ENCODE measurements around the gene SPDEF. TPM values are rescaled to one million over a fixed set of nuclear protein-coding genes. Genes with fewer than 3 reads are reported as not detected.

The SPDEF gene
- total RNA-seq, 4 donors from 2014 or later, result 4.4 TPM; not detected in 3

DNA sequence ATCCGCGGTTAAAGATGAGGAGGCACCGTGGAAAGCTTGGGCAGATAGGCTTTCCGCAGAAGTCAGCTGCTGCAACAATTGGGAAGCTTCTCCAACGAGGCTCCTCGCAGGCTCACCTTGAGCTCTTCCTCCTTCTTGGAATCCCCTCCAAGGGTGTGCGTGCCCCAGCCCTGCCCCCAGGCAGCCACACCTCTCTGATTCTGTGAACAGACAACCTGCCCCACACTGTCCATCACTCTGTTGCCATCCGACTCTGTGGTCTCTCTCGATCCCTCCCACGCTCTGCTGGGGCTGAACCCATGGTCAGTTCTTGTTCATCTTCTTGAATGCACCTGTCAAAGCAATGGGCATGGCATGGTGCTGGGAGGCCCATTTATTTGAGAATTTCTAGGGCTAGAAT lies 58.7 kb downstream of the SPDEF start:
- no peaks in the 10 kb centered on the region for H3K36me3 ChIP-seq
- no peak overlapping the region for H3K4me3 ChIP-seq
- no peak for ATAC-seq
- no peaks in the 10 kb centered on the region for H3K27me3 ChIP-seq
- no peak for TF ChIP-seq CTCF (IDR thresholded peaks at IDR 0.05)
- TF ChIP-seq EP300 (IDR thresholded peaks at IDR 0.05), result no peak
- no peak for TF ChIP-seq POLR2A (IDR thresholded peaks at IDR 0.05)
- no peak for TF ChIP-seq POLR2AphosphoS5 (IDR thresholded peaks at IDR 0.05)
- peaks cover 0 to 27% (median 0%) of the 10 kb centered on the region in 3 donors for H3K9me3 ChIP-seq
- H3K4me1 ChIP-seq, result no peaks in the 10 kb centered on the region
- no peak overlapping the region for H3K27ac ChIP-seq
- WGBS, 2 donors (ENCODE audit: low coverage in 1 of 2), result 60 to 74% methylated on average over 1 to 3 of the region's 10 CpGs

GRCh38 chr6:34496103-34496685 lies 59.9 kb downstream of the SPDEF start:
- ATAC-seq, result no peak
- H3K36me3 ChIP-seq, result no peaks in the 10 kb centered on the region
- H3K27ac ChIP-seq, result no peak overlapping the region
- no peak overlapping the region for H3K4me3 ChIP-seq
- WGBS, 2 donors (ENCODE audit: low coverage in 1 of 2), result 0 to 70% methylated on average over 1 to 4 of the region's 9 CpGs
- no peaks in the 10 kb centered on the region for H3K4me1 ChIP-seq
- TF ChIP-seq POLR2A (IDR thresholded peaks at IDR 0.05) (no peak), POLR2AphosphoS5 (IDR thresholded peaks at IDR 0.05) (no peak), EP300 (IDR thresholded peaks at IDR 0.05) (no peak)
- no peaks in the 10 kb centered on the region for H3K27me3 ChIP-seq
- H3K9me3 ChIP-seq, result peaks cover 0 to 18% (median 0%) of the 10 kb centered on the region in 3 donors

GRCh38 chr6:34494973-34495372 lies 61.2 kb downstream of the SPDEF start:
- H3K36me3 ChIP-seq, result no peaks in the 10 kb centered on the region
- H3K4me3 ChIP-seq, result no peak overlapping the region
- H3K4me1 ChIP-seq, result no peaks in the 10 kb centered on the region
- H3K27me3 ChIP-seq, result no peaks in the 10 kb centered on the region
- H3K9me3 ChIP-seq, result peaks cover 0 to 6% (median 0%) of the 10 kb centered on the region in 3 donors
- TF ChIP-seq POLR2AphosphoS5 (IDR thresholded peaks at IDR 0.05), result no peak
- ATAC-seq, result no peak
- whole genome bisulfite sequencing, 2 donors (ENCODE audit: low coverage in 1 of 2), result 71 to 80% methylated on average over 1 to 3 of the region's 3 CpGs
- no peak overlapping the region for H3K27ac ChIP-seq

DNA sequence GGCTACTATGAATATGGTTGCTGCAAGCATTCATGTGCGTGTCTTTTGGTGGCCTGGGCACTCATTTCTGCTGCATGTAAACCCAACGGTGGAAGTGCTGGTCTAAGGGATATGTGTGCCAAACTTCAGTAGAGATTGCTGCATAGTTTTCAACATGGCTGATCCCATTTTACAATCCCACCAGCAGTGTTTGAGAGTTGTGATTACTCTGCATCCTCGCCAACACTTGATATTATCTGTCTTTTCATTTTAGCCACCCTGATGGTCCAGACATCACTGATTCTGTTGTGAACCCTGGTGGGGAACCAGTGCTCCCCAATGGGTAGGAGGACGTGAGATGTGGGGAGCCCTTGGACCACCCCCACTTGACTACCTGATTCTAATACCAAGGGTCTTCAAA lies 62.8 kb downstream of the SPDEF start:
- Histone ChIP-seq H3K4me3 (no peak overlapping the region), H3K9me3 (no peaks in the 10 kb centered on the region), H3K4me1 (no peaks in the 10 kb centered on the region), H3K27me3 (no peaks in the 10 kb centered on the region), H3K27ac (no peak overlapping the region), H3K36me3 (no peaks in the 10 kb centered on the region)
- ATAC-seq, result no peak
- TF ChIP-seq EP300 (IDR thresholded peaks at IDR 0.05) (no peak), POLR2AphosphoS5 (IDR thresholded peaks at IDR 0.05) (no peak), POLR2A (IDR thresholded peaks at IDR 0.05) (no peak)
- 82 to 100% methylated on average over 1 to 3 of the region's 4 CpGs for WGBS, 2 donors (ENCODE audit: low coverage in 1 of 2)

DNA sequence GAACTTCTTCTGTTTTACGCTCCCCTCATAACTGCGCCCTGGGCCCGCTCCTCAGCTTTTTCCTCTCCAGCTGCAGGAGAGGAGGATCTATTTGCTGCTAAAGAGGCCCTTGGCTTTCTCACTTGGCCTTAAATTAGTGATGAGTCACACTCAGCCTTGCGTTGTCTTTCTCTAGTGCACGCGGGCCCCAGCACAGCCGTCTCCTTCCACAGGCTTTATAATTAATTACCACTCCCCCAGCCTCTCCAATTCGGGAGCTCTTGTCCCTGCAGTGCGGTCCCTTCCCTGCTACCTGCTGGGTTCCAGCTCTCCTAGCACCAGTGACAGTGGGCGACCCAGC lies 65.1 kb downstream of the SPDEF start:
- Histone ChIP-seq H3K36me3 (no peaks in the 10 kb centered on the region), H3K27me3 (no peaks in the 10 kb centered on the region), H3K4me3 (peak overlapping the region in 1 of 2 donors; percentile 12), H3K9me3 (no peaks in the 10 kb centered on the region), H3K4me1 (no peaks in the 10 kb centered on the region), H3K27ac (peak overlapping the region in 2 of 4 donors; percentile 24 to 35)
- TF ChIP-seq CTCF (IDR thresholded peaks at IDR 0.05) (no peak), POLR2A (IDR thresholded peaks at IDR 0.05) (no peak), EP300 (IDR thresholded peaks at IDR 0.05) (no peak), POLR2AphosphoS5 (IDR thresholded peaks at IDR 0.05) (no peak)
- peak; percentile 36 for ATAC-seq
- 14 to 35% methylated on average over 6 to 9 of the region's 10 CpGs for WGBS, 2 donors (ENCODE audit: low coverage in 1 of 2)

DNA sequence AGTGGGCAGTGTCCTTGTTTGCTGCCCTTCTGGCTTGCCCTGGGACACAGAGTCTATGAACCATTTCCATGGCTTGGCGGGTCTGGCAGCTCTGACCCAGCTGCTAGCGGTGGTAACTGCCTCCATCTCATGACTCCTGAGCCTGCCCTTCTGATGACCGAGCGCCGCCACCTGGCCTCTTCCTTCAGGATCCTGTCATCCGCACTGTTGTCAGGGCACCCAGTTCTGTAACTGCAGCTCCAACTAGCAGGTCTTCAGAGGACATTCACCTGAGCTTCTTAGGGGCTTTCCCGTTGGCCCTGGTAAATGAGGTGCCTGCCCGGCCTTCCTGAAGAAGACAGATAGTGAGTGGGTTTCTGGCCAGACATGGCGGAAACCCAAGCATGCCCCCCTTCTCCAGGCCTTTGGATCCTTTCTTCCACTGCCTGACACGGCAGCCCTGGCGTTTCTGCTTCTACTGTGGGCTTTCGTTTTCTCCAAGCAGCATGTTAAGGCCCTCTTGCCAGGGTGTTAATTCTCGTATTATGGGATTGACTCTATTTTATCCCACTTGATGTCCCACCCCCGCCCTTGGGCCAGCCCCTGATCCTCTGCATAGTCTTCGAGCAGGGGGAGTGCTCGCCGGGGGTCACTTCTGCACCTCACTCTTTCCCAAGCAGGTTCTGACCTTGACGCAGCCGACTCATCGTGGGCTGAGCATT lies 65.6 kb downstream of the SPDEF start:
- Histone ChIP-seq H3K27me3 (no peaks in the 10 kb centered on the region), H3K4me1 (no peaks in the 10 kb centered on the region), H3K36me3 (no peaks in the 10 kb centered on the region), H3K4me3 (peak overlapping the region in 1 of 2 donors; percentile 12), H3K9me3 (no peaks in the 10 kb centered on the region), H3K27ac (peak overlapping the region in 2 of 4 donors; percentile 24 to 35)
- WGBS, 2 donors (ENCODE audit: low coverage in 1 of 2), result 49 to 100% methylated on average over 1 to 10 of the region's 20 CpGs
- no peak for ATAC-seq
- TF ChIP-seq CTCF (IDR thresholded peaks at IDR 0.05), result no peak
- TF ChIP-seq POLR2A (IDR thresholded peaks at IDR 0.05), result no peak
- TF ChIP-seq POLR2AphosphoS5 (IDR thresholded peaks at IDR 0.05), result no peak
- no peak for TF ChIP-seq EP300 (IDR thresholded peaks at IDR 0.05)
